Measurements from ENCODE around the gene TGFBRAP1.

Gene TGFBRAP1

GRCh38 chr2:105236060-105236424 is 93.5 kb downstream of the TGFBRAP1 start:
- DNase-seq = no peak

GRCh38 chr2:105235388-105236059 is 94.0 kb downstream of the TGFBRAP1 start:
- DNase-seq = peak; percentile 94

- DNase-seq = no peak
Observed at GRCh38 chr2:105231232-105231619, 98.3 kb downstream of the TGFBRAP1 start.

- DNase-seq = no peak
Observed at GRCh38 chr2:105224444-105224843, 105.1 kb downstream of the TGFBRAP1 start.

- DNase-seq = no peak
Observed at GRCh38 chr2:105220604-105221003, 108.9 kb downstream of the TGFBRAP1 start.

- no peak for DNase-seq
Observed at GRCh38 chr2:105215586-105216192, 113.8 kb downstream of the TGFBRAP1 start.

Measured in eye (tissue), 1 donor.